HPDE6-E6E7 (cell line): Measurements from ENCODE around the gene C1QL2.

ENCODE experiments used
- DNase-seq: peaks from one replicate; pipeline ENCODE4 v3.0.0; 2011; ENCODE audit warnings: missing footprints; ENCODE audit errors: extremely low spot score

Gene C1QL2

GRCh38 chr2:119106301-119106897 lies 52.2 kb downstream of the C1QL2 start:
- DNase-seq, result no peak
